AG09309 (cell line): ENCODE data around the gene LRRC49.

Experiments
- DNase-seq: peaks from one replicate; pipeline ENCODE4 v3.0.0-alpha.2; 2010; ENCODE audit warnings: low read depth
- H3K4me3 ChIP-seq: 2 replicates; pipeline ENCODE4 v1.5.1; 2011; ENCODE audit warnings: mild to moderate bottlenecking, low read depth, low read length, moderate library complexity; ENCODE audit not compliant: control insufficient read depth
- CTCF ChIP-seq: IDR thresholded peaks from 2 replicates; pipeline ENCODE4 v1.5.1; 2011; ENCODE audit warnings: mild to moderate bottlenecking, low read depth, low read length, inconsistent platforms; ENCODE audit not compliant: insufficient read depth, control insufficient read depth; ENCODE audit errors: missing control alignments

The LRRC49 gene, protein sequence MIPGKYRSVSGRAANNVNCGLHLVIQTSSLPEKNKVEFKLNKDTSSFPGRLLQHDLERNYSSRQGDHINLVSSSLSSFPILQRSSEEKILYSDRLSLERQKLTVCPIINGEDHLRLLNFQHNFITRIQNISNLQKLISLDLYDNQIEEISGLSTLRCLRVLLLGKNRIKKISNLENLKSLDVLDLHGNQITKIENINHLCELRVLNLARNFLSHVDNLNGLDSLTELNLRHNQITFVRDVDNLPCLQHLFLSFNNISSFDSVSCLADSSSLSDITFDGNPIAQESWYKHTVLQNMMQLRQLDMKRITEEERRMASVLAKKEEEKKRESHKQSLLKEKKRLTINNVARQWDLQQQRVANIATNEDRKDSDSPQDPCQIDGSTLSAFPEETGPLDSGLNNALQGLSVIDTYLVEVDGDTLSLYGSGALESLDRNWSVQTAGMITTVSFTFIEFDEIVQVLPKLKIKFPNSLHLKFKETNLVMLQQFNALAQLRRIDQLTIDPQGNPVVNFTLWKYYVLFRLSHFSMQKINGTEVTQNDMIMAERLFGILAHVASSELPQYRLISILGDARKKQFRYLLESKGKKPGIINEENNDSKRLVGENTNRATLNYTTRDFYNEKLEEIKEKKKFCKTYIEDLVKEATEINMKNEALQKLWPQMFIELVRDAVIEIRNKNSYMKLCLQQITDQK

DNA sequence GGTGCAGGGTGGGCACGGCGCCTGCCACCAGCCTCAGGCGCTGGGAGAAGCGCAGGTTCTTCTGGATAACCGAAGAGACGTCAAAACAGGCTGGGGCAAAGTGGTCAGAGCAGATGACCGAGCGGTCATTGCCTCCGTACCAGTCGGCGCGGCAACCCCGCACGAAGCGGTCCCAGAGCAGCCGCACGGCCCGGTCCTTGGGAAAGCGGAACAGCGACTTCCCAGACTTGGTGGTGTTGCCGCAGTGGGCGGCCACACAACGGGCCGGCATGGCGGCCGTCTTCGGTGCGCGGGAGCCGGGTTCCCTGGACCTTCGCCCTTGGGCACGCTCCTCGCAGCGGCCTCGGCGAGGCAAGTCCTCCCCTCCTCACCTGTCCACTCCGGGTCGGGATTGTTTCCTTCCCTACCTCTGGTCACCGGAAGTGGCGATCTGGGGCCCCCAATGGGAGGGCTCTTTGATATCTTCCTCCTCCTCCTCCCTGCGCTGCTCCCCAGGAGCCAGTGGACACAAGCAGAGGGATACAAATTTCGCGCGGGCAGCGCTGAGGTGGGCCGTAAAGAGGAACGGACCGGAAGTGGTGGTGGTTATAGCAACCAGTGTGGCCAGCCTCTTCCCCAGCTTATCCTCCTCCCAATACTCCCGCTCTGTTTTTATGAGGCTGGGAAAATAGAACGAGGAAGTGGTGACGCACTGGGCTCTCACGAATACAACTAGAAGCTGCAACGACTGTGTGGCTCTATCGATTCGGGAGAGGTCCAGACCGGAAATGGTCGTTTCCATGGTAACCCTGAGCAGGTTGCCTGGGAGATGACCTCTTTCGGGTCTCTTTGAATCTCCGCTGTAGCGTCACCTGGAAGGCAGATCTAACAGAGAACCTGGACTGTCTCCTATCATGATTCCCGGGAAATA, at the start of gene LRRC49, which contains the start of gene THAP10:
TSS of gene LRRC49 (plus strand) at position 825 of the 910 bp plus-strand sequence. CDS start at position 894, 69 bp downstream.
TSS of gene THAP10 (minus strand) at position 432 of the 910 bp plus-strand sequence. CDS start at position 271, 161 bp downstream.
- no peak for TF ChIP-seq CTCF
- H3K4me3 ChIP-seq, result peak within 1 kb of the TSS; percentile 78
- DNase-seq, result peak; percentile 93

GRCh38 chr15:70845602-70846360, 46.8 kb upstream of the LRRC49 start:
- TF ChIP-seq CTCF, result no peak
- no peak for DNase-seq
- no peak overlapping the region for H3K4me3 ChIP-seq

GRCh38 chr15:70851889-70852288, 40.7 kb upstream of the LRRC49 start:
- no peak for DNase-seq
- TF ChIP-seq CTCF, result no peak
- H3K4me3 ChIP-seq, result peak overlapping the region; percentile 27

GRCh38 chr15:70852501-70853317, 39.9 kb upstream of the LRRC49 start:
- peak overlapping the region; percentile 83 for H3K4me3 ChIP-seq
- DNase-seq, result no peak
- TF ChIP-seq CTCF, result no peak

- no peak for DNase-seq
- peak overlapping the region; percentile 83 for H3K4me3 ChIP-seq
- TF ChIP-seq CTCF, result no peak
These were observed 39.2 kb upstream of the LRRC49 start for GRCh38 chr15:70853318-70853972.
